ENCODE measurements around the gene UAP1L1.
"Not testable (repeated sequence)": the region's sequence is repeated elsewhere in the genome, so short reads cannot be mapped to it uniquely, and the experiment has no call there.

The UAP1L1 gene, protein sequence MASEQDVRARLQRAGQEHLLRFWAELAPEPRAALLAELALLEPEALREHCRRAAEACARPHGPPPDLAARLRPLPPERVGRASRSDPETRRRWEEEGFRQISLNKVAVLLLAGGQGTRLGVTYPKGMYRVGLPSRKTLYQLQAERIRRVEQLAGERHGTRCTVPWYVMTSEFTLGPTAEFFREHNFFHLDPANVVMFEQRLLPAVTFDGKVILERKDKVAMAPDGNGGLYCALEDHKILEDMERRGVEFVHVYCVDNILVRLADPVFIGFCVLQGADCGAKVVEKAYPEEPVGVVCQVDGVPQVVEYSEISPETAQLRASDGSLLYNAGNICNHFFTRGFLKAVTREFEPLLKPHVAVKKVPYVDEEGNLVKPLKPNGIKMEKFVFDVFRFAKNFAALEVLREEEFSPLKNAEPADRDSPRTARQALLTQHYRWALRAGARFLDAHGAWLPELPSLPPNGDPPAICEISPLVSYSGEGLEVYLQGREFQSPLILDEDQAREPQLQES

GRCh38 chr9:137077010-137077747 is at the start of gene UAP1L1:
TSS of gene UAP1L1 (plus strand) at chr9:137077517. CDS start at chr9:137077533, 16 bp downstream.
- peak; percentile 65 for DNase-seq

- DNase-seq: peak; percentile 21
Measured at GRCh38 chr9:137028263-137029057, 48.9 kb upstream of the UAP1L1 start.

- DNase-seq: peak; percentile 43
Measured at GRCh38 chr9:137029058-137029936, 48.0 kb upstream of the UAP1L1 start.

DNA sequence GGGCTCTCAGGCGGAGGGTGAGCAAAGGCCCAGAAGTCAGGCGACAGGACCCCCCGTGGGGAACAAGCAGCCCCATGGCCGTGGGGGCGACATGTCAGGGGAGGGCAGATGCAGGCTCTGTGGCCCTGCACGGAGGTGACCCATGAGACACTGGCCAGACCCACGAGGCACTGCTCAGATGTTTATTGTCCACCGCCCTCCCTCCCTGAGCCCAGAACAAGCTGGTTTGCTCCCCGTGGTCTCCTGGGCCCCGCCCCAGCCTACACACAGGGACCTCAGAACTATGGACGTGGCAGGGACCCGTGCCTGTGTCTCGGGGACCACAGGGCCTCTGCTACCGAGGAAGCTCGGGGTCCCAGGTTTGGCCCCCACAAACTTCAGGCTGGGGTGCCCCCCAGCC is 47.3 kb upstream of the UAP1L1 start:
- DNase-seq: no peak

DNA sequence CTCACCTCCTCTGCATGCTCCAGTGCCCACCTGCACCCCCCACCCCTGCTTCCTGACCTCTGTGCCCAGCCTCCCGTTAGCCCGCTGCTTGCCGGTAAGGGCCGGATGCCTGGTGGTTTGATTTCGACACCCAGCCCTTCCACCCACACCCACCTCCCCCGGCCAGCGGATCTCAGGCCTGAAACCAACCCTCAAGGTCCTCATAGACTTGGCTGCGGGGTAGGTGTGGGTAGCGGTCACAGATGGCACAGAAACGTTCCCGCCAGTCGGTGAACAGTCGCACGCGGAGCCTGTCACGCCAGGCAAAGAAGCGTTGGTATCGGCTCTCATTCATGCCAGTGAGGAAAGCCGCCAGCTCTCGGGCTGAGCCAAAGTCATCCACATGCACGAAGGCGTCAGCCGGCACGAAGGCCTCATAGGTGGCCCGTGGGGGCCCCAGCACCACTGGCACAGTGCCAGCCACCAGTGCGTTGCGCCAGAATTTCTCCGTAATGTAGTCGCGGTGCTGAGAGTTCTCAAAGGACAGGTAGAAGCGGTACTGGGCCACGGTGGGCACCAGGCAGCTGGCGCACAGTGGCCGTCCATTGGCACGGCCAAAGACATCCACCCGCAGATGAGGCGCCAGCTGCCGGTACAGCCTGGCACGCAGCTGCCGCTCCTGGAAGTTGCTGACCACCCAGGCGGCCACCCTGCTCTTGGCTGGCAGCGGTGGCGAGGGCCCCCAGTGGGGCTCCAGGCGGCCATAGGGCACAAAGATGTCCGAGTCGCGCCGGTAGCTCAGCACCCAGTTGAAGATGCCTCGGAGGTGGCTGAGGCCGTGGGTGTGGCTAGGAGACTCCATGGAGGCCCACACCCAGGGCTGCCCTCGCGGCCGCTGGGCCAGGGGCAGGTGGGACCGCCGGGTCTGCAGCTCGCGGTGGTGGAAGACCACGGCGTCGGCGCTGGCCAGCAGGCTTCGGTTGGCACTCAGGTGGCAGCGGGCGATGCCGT is 46.5 kb upstream of the UAP1L1 start:
- DNase-seq: no peak

- no peak for DNase-seq
Measured at GRCh38 chr9:137031904-137032640, 45.2 kb upstream of the UAP1L1 start, which contains the start of gene FUT7. TSS of gene FUT7 (minus strand) at chr9:137032088. CDS start at chr9:137031991, 97 bp downstream.

- DNase-seq: no peak
Measured at GRCh38 chr9:137032858-137033257, 44.5 kb upstream of the UAP1L1 start.

- not testable (repeated sequence) for DNase-seq
Measured at GRCh38 chr9:137033481-137033880, 43.8 kb upstream of the UAP1L1 start.

- no peak for DNase-seq
Measured at GRCh38 chr9:137034039-137034708, 43.1 kb upstream of the UAP1L1 start.

- DNase-seq: peak; percentile 70
Measured at GRCh38 chr9:137034709-137035506, 42.4 kb upstream of the UAP1L1 start.

DNA sequence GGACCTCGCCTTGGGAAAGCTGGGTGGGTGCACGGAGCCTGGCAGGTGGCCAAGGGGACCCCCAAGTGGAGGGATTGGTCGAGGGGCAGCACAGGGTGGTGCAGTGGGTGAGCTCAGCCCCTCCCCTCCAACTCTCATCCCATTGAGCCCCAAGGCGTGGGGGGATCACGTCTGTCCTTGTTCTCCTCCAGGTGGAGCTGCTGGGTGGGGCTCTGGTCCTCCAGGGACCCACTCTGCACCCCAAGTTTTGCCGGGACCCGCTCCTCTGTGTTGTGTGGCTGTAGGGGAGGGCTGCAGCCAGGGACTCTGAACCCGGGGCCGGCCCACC is 41.8 kb upstream of the UAP1L1 start:
- DNase-seq: no peak

DNA sequence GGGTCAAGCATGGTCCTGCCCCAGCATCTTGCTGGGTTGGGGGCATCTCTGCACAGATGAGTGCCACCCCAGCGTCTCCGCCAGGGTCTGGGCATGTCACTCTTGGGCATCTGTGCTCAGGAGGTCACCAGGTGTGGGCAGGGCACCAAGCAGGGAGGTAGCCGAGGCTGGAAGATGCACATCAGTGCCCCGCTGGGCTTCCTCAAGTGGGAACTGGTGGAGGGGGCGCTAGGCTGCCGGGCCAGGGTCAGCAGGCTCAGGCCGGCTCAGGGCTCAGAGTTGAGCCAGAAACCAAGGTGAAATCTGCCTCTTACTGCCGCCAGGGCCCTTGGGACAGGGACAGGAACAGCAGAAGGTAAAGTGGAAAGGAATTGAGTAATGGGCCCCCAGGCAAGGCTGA is 41.4 kb upstream of the UAP1L1 start:
- DNase-seq: no peak

GRCh38 chr9:137037035-137037434 is 40.3 kb upstream of the UAP1L1 start:
- no peak for DNase-seq

- DNase-seq: no peak
Measured at GRCh38 chr9:137037483-137037882, 39.8 kb upstream of the UAP1L1 start.

DNA sequence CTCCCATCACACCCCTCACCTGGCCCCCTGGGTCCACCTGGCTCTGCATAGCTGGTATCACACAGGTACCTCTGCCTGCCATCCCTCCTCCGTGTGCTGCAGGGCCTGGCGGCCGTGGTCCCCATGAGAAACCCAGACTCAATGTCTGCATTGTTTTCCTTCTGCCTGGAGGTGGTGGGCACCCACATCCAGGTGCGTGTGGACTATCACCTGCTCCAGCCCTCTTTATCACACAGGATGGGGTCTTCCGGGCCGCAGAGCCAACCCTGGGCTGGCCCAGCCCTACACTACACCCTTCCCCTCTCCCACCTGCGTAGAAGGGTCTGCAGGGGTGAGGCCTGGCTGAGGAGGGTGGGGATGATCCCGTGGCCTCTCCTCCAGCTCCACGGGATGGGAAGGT is 38.4 kb upstream of the UAP1L1 start:
- no peak for DNase-seq

DNA sequence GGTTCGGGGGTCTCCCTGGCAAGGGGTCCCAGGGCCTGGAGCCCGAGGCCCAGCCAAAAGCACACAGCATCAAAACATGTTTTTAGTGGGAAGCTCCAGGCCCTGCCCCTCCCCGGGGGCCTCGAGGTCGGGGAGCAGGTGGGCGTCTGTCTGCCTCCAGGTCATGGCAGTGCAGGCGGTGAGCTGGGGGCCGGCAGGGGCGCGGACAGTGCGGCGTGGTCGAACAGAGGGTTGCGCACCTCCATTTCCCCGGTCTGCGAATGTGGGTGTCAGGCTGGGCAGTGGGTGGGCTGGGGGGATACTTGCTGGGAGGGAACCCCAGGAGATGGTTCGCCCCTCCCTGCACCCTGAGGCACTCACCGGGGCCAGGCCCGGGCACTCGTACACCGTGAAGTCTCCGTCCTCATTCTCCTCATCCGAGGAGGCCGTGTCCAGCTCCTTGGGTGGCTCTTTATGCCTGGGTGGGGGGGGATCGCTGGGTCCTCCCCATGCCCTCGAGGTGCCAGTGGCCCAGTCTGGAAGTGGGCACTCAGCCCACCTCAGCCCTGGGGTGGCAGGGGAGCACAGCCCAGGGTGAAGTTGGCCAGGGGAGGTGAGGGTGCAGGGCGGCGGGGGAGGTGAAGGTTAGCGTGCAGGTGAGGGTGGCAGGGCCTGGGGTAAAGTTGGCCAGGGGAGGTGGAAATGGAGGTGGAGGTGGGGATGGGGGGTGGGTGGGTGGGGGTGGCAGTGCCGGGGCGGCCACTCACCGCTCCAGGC is 37.5 kb upstream of the UAP1L1 start:
- no peak for DNase-seq

DNA sequence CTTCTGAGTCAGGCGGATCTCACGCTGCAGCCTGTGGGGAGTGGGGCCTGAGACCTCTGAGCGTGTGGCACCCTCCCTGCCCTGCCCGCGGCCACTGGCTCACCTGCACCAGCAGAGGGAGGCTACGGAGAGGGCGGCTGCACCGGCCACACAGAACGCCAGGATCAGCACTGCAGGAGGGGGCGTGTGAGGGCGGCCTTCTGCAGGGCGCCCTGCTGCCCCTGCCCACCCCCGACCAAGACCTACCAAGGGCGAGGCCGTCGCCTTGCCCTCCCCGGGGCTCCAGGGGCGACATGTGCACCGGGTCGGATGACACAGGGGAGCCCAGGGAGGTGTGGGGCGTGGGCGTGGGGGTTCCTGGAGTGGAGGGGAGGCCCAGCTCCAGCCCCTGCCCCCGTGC is 36.7 kb upstream of the UAP1L1 start:
- DNase-seq: no peak

DNA sequence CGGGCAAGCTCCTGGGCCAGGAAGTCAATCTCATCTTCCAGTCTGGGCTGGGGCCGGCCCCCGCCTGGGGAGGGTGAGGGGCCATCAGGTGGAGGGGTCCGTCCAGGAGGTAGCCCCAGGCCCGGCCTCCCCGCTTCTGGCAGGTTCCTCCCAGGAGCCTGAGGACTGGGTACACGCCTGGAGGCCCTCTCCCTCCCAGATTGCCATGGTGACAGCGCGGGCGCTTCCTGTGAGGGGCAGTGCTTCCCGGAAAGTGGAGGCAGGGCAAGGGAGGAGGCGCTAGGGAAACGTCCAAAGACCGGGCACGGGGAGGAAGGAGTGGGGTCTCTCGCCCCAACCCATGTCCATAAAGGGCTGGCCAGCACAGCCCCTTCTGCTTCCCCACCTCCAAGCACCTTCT is 36.2 kb upstream of the UAP1L1 start:
- no peak for DNase-seq

Data from HCEC 1CT (cell line).